Loucy (cell line): ENCODE data around the gene PTPRH.
"Not testable (repeated sequence)": the region's sequence is repeated elsewhere in the genome, so short reads cannot be mapped to it uniquely, and the experiment has no call there.

Experiments
- CTCF ChIP-seq: fragments of 200-600 bp; sonication (generic); conservative IDR thresholded peaks from 2 replicates; pipeline ENCODE4 v1.5.1; 2014; ENCODE audit warnings: mild to moderate bottlenecking, antibody characterized with exemption, low read length
- EZH2phosphoT487 ChIP-seq: fragments of 200-600 bp; IDR thresholded peaks from 2 replicates; pipeline ENCODE4 v1.6.1; 2018; ENCODE audit warnings: antibody characterized with exemption, mild to moderate bottlenecking, moderate library complexity, borderline replicate concordance

DNA sequence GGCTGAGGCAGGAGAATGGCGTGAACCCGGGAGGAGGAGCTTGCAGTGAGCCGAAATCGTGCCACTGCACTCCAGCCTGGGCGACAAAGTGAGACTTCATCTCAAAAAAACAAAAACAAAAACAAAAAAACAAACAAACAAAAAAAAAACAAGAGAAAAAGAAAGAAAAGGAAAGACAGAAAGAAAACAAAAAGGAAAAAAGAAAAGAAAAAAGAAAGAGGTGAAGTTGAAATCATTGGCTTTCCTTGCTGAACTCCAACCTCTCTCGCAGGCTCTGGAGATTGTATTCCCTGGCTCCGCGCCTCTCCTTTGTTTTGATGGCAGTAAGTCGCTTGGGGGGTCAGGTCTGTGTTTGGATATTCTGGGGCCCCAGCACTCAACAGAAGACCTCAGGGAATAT is 37.0 kb downstream of the PTPRH start:
- TF ChIP-seq CTCF, EZH2phosphoT487: not testable (repeated sequence)
